H1 (cell line): Measurements from ENCODE around the gene DHRS12.

Experiments
- CTCF ChIP-seq, 3 experiments: IDR thresholded peaks; 1 replicate in 2 of 3; 2 replicates in 1 of 3; pipeline versions ENCODE4 v1.5.1 to v1.6.1; 2011; ENCODE audit warnings: low read length in 3 of 3, mild to moderate bottlenecking in 3 of 3, inconsistent platforms in 2 of 3, low read depth in 1 of 3, moderate library complexity in 1 of 3; ENCODE audit not compliant: insufficient read depth in 1 of 3; ENCODE audit errors: control extremely low read depth in 1 of 3
- EGR1 ChIP-seq: IDR thresholded peaks from 2 replicates; pipeline ENCODE4 v1.6.1; 2011; ENCODE audit warnings: low read depth, low read length, borderline replicate concordance
- EZH2 ChIP-seq: fragments of 200-600 bp; sonication (generic); IDR thresholded peaks from 2 replicates; pipeline ENCODE4 v1.7.1; 2012; ENCODE audit warnings: low read depth, mild to moderate bottlenecking, moderate library complexity, low read length, inconsistent platforms; ENCODE audit not compliant: severe bottlenecking
- POLR2A ChIP-seq, 2 experiments: IDR thresholded peaks; 1 replicate in 1 of 2; 2 replicates in 1 of 2; pipeline ENCODE4 v1.6.1; 2011; ENCODE audit warnings: low read depth in 2 of 2, low read length in 2 of 2, mild to moderate bottlenecking in 2 of 2; ENCODE audit errors: control extremely low read depth in 1 of 2
- SP1 ChIP-seq: IDR thresholded peaks from 2 replicates; pipeline ENCODE4 v1.6.1; 2011; ENCODE audit warnings: low read depth, low read length

- TF ChIP-seq CTCF (IDR thresholded peaks at IDR 0.05; ENCODE audit: control extremely low read depth in 1 of 3, insufficient read depth in 1 of 3, low read depth in 1 of 3, low read length in 3 of 3): no peak
- TF ChIP-seq SP1: no peak
- TF ChIP-seq EGR1: no peak
- TF ChIP-seq EZH2: no peak
- TF ChIP-seq POLR2A (IDR thresholded peaks at IDR 0.05; ENCODE audit: control extremely low read depth in 1 of 2, low read depth in 2 of 2, low read length in 2 of 2): no peak
Measured at GRCh38 chr13:51840917-51841316, 37.0 kb upstream of the DHRS12 start.
